SK-N-MC (cell line): ENCODE data around the gene LDLRAD3.

Experiments
- EZH2 ChIP-seq: fragments of 200-600 bp; sonication (generic); IDR thresholded peaks from one replicate; pipeline ENCODE4 v1.6.1; 2017; ENCODE audit warnings: antibody characterized with exemption
- FOXP2 ChIP-seq: optimal IDR thresholded peaks from 2 replicates; pipeline ENCODE3; 2011; ENCODE audit warnings: mild to moderate bottlenecking, moderate library complexity; ENCODE audit not compliant: insufficient read depth; ENCODE audit errors: extremely low read length, control extremely low read depth
- POLR2AphosphoS5 ChIP-seq: IDR thresholded peaks from 2 replicates; pipeline ENCODE4 v1.6.1; 2012; ENCODE audit warnings: mild to moderate bottlenecking, low read depth, low read length, borderline replicate concordance

DNA sequence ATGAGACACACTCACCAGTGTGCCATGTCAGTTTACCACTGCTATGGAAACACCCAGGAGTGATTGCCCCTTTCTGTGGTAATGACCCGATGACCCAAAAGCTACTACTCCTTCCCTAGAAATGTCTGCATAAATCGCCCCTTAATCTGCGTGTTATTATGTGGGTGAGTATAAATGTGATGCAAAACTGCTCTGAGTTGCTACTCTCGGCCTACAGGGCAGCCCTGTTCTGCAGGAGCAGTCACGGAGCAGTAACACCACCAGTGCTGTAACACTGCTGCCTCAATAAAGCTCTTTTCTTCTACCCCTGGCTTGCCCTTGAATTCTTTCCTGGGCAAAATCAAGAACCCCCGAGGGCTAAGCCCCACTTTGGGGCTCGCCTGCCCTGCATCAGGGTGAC is 9.6 kb upstream of the LDLRAD3 start:
- TF ChIP-seq EZH2 (no peak), POLR2AphosphoS5 (no peak), FOXP2 (no peak)
